ENCODE measurements around the gene FBXL19.
"Not testable (repeated sequence)": the region's sequence is repeated elsewhere in the genome, so short reads cannot be mapped to it uniquely, and the experiment has no call there.

Gene FBXL19

DNA sequence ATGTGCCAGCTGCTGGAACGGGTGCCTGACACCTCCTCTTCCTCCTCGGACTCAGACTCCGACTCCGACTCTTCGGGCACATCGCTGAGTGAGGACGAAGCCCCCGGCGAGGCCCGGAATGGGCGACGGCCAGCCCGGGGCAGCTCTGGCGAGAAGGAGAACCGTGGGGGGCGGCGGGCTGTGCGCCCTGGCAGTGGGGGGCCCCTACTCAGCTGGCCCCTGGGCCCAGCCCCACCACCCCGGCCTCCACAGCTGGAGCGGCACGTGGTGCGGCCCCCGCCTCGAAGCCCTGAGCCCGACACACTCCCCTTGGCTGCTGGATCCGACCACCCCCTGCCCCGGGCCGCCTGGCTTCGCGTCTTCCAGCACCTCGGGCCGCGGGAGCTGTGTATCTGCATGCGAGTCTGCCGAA lies 6.8 kb downstream of the FBXL19 start:
- DNase-seq (ENCODE audit: low spot score in 2 of 2): no peak
- in situ Hi-C loops (cut with MboI; ENCODE audit: low sequenced_read_pairs): no loop called here
- Histone ChIP-seq H3K27me3 (ENCODE audit: low read depth) (no peaks in the 10 kb centered on the region), H3K4me1 (no peaks in the 10 kb centered on the region), H3K9me3 (no peaks in the 10 kb centered on the region), H3K36me3 (replicated peaks) (peaks cover 45% of the 10 kb centered on the region), H3K4me3 (no peak overlapping the region)

- no peak for DNase-seq (ENCODE audit: low spot score in 2 of 2)
- no peaks in the 10 kb centered on the region for H3K9me3 ChIP-seq
- no peaks in the 10 kb centered on the region for H3K4me1 ChIP-seq
- in situ Hi-C loops (cut with MboI; ENCODE audit: low sequenced_read_pairs): no loop called here
- H3K4me3 ChIP-seq: no peak overlapping the region
- H3K36me3 ChIP-seq (replicated peaks): peaks cover 49% of the 10 kb centered on the region
- H3K27me3 ChIP-seq (ENCODE audit: low read depth): no peaks in the 10 kb centered on the region
Observed at GRCh38 chr16:30931068-30931650, 7.8 kb downstream of the FBXL19 start.

- in situ Hi-C loops (cut with MboI; ENCODE audit: low sequenced_read_pairs): no loop called here
- H3K4me3 ChIP-seq: no peak overlapping the region
- peaks cover 40% of the 10 kb centered on the region for H3K36me3 ChIP-seq (replicated peaks)
- no peaks in the 10 kb centered on the region for H3K27me3 ChIP-seq (ENCODE audit: low read depth)
- no peaks in the 10 kb centered on the region for H3K4me1 ChIP-seq
- no peaks in the 10 kb centered on the region for H3K9me3 ChIP-seq
- DNase-seq (ENCODE audit: low spot score in 2 of 2): peak in 1 of 2 experiments; percentile 76
Observed at GRCh38 chr16:30934827-30935557, 11.6 kb downstream of the FBXL19 start.

- in situ Hi-C loops (cut with MboI; ENCODE audit: low sequenced_read_pairs): no loop called here
- no peak for DNase-seq (ENCODE audit: low spot score in 2 of 2)
Observed at GRCh38 chr16:30937692-30938091, 14.3 kb downstream of the FBXL19 start.

GRCh38 chr16:30939571-30939970 lies 16.2 kb downstream of the FBXL19 start:
- in situ Hi-C loops (cut with MboI; ENCODE audit: low sequenced_read_pairs); DNase-seq (ENCODE audit: low spot score in 2 of 2); H3K27me3 ChIP-seq (ENCODE audit: low read depth); H3K4me3 ChIP-seq; H3K9me3 ChIP-seq; H3K4me1 ChIP-seq: not testable (repeated sequence)
- H3K36me3 ChIP-seq (replicated peaks): peaks cover 43% of the 10 kb centered on the region

More at GRCh38 chr16:30937692-30938091, 14.3 kb downstream of the FBXL19 start:
- H3K27me3 ChIP-seq (ENCODE audit: low read depth): no peaks in the 10 kb centered on the region
- H3K9me3 ChIP-seq: no peaks in the 10 kb centered on the region
- H3K4me1 ChIP-seq: no peaks in the 10 kb centered on the region; the same call in 1 of the 2 replicates
- H3K36me3 ChIP-seq (replicated peaks): peaks cover 37% of the 10 kb centered on the region
- H3K4me3 ChIP-seq: no peak overlapping the region

GRCh38 chr16:30941600-30942425 lies 18.4 kb downstream of the FBXL19 start:
- H3K9me3 ChIP-seq: no peaks in the 10 kb centered on the region
- H3K27me3 ChIP-seq (ENCODE audit: low read depth): no peaks in the 10 kb centered on the region
- no peak overlapping the region for H3K4me3 ChIP-seq
- H3K4me1 ChIP-seq: no peaks in the 10 kb centered on the region; the same call in 1 of the 2 replicates
- DNase-seq (ENCODE audit: low spot score in 2 of 2): peak; percentile 63 to 84
- in situ Hi-C loops (cut with MboI; ENCODE audit: low sequenced_read_pairs): no loop called here
- peaks cover 42% of the 10 kb centered on the region for H3K36me3 ChIP-seq (replicated peaks)

GRCh38 chr16:30942426-30942806 lies 19.0 kb downstream of the FBXL19 start:
- in situ Hi-C loops (cut with MboI; ENCODE audit: low sequenced_read_pairs): no loop called here
- Histone ChIP-seq H3K27me3 (ENCODE audit: low read depth) (no peaks in the 10 kb centered on the region), H3K4me3 (no peak overlapping the region), H3K9me3 (no peaks in the 10 kb centered on the region), H3K36me3 (replicated peaks) (peaks cover 36% of the 10 kb centered on the region), H3K4me1 (no peaks in the 10 kb centered on the region; the same call in 1 of the 2 replicates)
- DNase-seq (ENCODE audit: low spot score in 2 of 2): no peak

DNA sequence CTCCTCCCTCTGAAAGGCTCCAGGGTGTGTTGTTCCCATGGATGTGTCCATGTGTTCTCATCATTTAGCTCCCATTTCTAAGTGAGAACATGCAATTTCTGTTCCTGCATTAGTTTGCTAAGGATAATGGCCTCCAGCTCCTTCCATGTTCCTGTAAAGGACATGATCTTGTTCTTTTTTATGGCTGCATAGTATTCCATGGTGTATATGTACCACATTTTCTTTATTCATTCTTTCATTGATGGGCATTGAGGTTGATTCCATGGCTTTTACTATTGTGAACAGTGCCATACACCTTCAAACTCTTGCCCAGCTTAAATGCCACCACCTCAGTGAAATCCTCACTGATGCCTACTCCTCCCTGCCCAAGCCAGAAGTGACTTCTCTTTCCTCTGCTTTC lies 21.0 kb downstream of the FBXL19 start:
- no peak for DNase-seq (ENCODE audit: low spot score in 2 of 2)
- no peaks in the 10 kb centered on the region for H3K27me3 ChIP-seq (ENCODE audit: low read depth)
- no peaks in the 10 kb centered on the region for H3K9me3 ChIP-seq
- peaks cover 40% of the 10 kb centered on the region for H3K36me3 ChIP-seq (replicated peaks)
- no peak overlapping the region for H3K4me3 ChIP-seq
- in situ Hi-C loops (cut with MboI; ENCODE audit: low sequenced_read_pairs): no loop called here
- H3K4me1 ChIP-seq: peaks cover 3% of the 10 kb centered on the region; the same call in 1 of the 2 replicates

DNA sequence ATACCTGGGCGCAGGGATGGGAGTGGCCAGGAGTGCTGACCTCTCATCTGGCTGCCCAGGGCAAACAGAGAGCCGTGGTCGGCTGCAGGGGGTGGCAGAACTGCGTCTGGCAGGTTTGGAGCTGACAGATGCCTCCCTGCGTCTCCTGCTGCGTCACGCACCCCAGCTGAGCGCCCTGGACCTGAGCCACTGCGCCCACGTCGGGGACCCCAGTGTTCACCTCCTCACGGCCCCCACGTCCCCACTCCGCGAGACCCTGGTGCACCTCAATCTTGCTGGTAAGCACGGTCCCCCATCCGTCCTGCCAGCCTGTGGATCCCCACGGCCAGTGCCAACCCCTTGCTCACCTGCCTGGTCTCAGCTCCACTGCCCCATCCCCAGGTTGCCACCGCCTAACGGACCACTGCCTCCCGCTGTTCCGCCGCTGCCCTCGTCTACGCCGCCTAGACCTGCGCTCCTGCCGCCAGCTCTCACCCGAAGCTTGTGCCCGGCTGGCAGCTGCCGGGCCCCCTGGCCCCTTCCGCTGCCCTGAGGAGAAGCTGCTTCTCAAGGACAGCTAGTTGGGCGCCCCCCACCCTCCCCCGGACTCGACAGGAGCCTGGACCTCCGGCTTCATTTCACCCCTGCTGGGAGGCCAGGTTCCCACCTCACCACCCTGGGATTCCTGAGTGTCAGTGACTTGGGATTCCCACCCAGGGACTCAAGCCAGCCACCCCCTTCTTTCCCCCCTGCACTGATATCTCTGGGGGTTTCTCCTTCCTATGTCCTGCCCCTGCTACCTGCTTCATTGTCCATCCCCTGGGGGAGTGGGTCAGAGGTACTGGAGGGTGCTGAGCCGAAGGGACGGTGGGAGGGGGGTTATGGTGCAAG lies 23.5 kb downstream of the FBXL19 start:
- H3K4me3 ChIP-seq: no peak overlapping the region
- H3K36me3 ChIP-seq (replicated peaks): peaks cover 28% of the 10 kb centered on the region

DNA sequence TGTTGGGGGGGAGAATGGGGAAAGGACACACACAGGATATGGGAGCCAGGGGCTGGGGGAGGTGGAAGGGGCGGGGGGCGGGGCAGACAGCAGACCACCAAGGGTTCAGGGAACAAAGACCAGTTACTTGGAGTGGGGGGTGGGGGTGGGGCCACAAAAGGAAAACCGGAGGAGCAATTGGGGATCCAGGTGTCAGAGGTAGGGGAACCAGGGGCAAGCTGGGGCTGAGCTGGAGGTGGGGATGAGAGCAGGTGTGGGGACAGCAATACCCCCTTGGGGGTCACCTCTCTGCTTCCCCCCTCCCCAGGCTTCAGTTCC lies 24.1 kb downstream of the FBXL19 start:
- H3K27me3 ChIP-seq (ENCODE audit: low read depth): no peaks in the 10 kb centered on the region
- peaks cover 9% of the 10 kb centered on the region; the same call in 1 of the 2 replicates for H3K4me1 ChIP-seq
- peaks cover 22% of the 10 kb centered on the region for H3K36me3 ChIP-seq (replicated peaks)
- no peaks in the 10 kb centered on the region for H3K9me3 ChIP-seq
- H3K4me3 ChIP-seq: no peak overlapping the region
- DNase-seq (ENCODE audit: low spot score in 2 of 2): no peak
- in situ Hi-C loops (cut with MboI; ENCODE audit: low sequenced_read_pairs): no loop called here

More for the DNA sequence above, 23.5 kb downstream of the FBXL19 start:
- no peaks in the 10 kb centered on the region for H3K27me3 ChIP-seq (ENCODE audit: low read depth)
- H3K4me1 ChIP-seq: peaks cover 9% of the 10 kb centered on the region; the same call in 1 of the 2 replicates
- DNase-seq (ENCODE audit: low spot score in 2 of 2): no peak
- H3K9me3 ChIP-seq: no peaks in the 10 kb centered on the region
- in situ Hi-C loops (cut with MboI; ENCODE audit: low sequenced_read_pairs): no loop called here

GRCh38 chr16:30947859-30948666 lies 24.7 kb downstream of the FBXL19 start:
- no peaks in the 10 kb centered on the region for H3K27me3 ChIP-seq (ENCODE audit: low read depth)
- H3K36me3 ChIP-seq (replicated peaks): peaks cover 17% of the 10 kb centered on the region
- peaks cover 9% of the 10 kb centered on the region; the same call in 1 of the 2 replicates for H3K4me1 ChIP-seq
- peak overlapping the region; percentile 49 for H3K4me3 ChIP-seq
- DNase-seq (ENCODE audit: low spot score in 2 of 2): peak; percentile 81 to 94
- no peaks in the 10 kb centered on the region for H3K9me3 ChIP-seq
- in situ Hi-C loops (cut with MboI; ENCODE audit: low sequenced_read_pairs): no loop called here

DNA sequence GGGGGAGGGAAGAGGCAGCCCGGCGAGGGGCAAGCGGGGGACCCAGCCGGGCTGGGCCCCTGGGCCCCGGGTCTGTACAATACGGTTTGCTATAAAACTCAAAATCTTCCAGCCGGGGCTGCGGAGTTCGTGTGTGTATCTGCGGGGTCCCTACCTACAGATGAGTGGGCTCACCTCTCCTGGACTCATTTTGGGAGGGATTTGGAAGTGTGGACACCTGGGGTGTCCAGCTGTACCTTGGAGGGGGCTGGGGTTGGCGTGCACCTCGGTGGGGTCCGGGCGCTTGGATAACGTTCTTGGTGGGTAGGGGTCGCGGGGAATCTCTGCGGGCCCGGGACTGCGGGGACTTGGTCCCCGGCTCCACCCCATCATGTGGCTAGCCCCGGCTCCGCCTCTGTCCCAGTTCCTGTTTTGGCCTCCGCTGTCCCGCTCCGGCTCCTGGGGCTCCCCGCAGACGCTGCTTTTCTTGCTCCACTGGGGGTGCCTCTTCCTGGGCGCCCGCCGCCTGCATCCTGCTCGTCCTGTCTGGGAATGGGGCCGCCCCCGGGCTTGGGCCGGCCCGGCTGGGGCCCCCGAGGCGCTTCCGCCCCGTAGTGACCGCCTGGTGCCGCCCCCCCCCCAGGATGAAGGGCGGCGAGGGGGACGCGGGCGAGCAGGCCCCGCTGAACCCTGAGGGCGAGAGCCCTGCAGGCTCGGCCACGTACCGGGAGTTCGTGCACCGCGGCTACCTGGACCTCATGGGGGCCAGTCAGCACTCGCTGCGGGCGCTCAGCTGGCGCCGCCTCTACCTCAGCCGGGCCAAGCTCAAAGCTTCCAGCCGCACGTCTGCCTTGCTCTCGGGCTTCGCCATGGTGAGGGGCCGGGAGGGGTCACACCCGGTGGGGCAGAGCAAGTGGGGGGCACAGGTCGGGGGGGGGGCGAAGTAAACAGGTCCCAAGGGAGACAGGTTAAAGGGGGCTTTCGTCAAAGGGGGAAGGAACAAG lies 25.6 kb downstream of the FBXL19 start, which contains the start of gene ORAI3:
Gene ORAI3 (plus strand): TSS at position 402 of the 983 bp plus-strand sequence. CDS start 222 bp downstream, at position 624.
- Histone ChIP-seq H3K27me3 (ENCODE audit: low read depth) (no peaks in the 10 kb centered on the region), H3K4me3 (peak within 1 kb of the TSS; percentile 49), H3K9me3 (no peaks in the 10 kb centered on the region), H3K4me1 (peaks cover 14% of the 10 kb centered on the region), H3K36me3 (replicated peaks) (peaks cover 13% of the 10 kb centered on the region)
- in situ Hi-C loops (cut with MboI; ENCODE audit: low sequenced_read_pairs): no loop called here
- DNase-seq (ENCODE audit: low spot score in 2 of 2): peak in 1 of 2 experiments; percentile 78

Data from HAP-1 (cell line).